ENCODE measurements around the gene RNF103. TPM values are rescaled to one million over a fixed set of nuclear protein-coding genes. Genes with fewer than 3 reads are reported as not detected.

RNF103 gene
- total RNA-seq, 2 experiments from 2014 or later: 124 to 130 TPM

GRCh38 chr2:86557836-86558235, 65.8 kb downstream of the RNF103 start:
- Mint-ChIP-seq H3K36me3 (ENCODE audit: low read depth) (peaks cover 21% of the 10 kb centered on the region), H3K27ac (no peak overlapping the region), H3K27me3 (no peaks in the 10 kb centered on the region), H3K4me1 (ENCODE audit: low read depth) (peaks cover 56% of the 10 kb centered on the region), H3K4me3 (no peak overlapping the region), H3K9me3 (no peaks in the 10 kb centered on the region)
- ATAC-seq (ENCODE audit: poor library complexity): no peak
- Histone ChIP-seq H3K36me3 (ENCODE audit: insufficient read depth, low read length) (peaks cover 5% of the 10 kb centered on the region), H3K4me1 (ENCODE audit: insufficient read depth, low read length) (peaks cover 43% of the 10 kb centered on the region), H3K27ac (ENCODE audit: low read depth in 1 of 2, low read length in 2 of 2) (no peak overlapping the region), H3K27me3 (ENCODE audit: control insufficient read depth in 1 of 2, insufficient read depth in 2 of 2, low read length in 2 of 2) (no peaks in the 10 kb centered on the region), H3K9me3 (ENCODE audit: control insufficient read depth in 1 of 2, insufficient read depth in 1 of 2, low read length in 2 of 2) (no peaks in the 10 kb centered on the region), H3K4me3 (ENCODE audit: low read length) (no peak overlapping the region)
- POLR2A ChIA-PET: no interaction called here
- no peak for DNase-seq
- CTCF ChIA-PET: interaction anchor here (0.6 kb wide), 1 partner anchor 926 kb away, joined by 3 read pairs; no protein-coding TSS in a partner anchor
- no peak for TF ChIP-seq CTCF (IDR thresholded peaks at IDR 0.05)
- intact Hi-C loops (cut with DNase I, micrococcal nuclease): no loop called here

GRCh38 chr2:86556508-86556907, 67.2 kb downstream of the RNF103 start:
- intact Hi-C loops (cut with DNase I, micrococcal nuclease): no loop called here
- H3K4me3 Mint-ChIP-seq: no peak overlapping the region
- peaks cover 56% of the 10 kb centered on the region for H3K4me1 Mint-ChIP-seq (ENCODE audit: low read depth)
- H3K27me3 ChIP-seq (ENCODE audit: control insufficient read depth in 1 of 2, insufficient read depth in 2 of 2, low read length in 2 of 2): no peaks in the 10 kb centered on the region
- no peaks in the 10 kb centered on the region for H3K9me3 Mint-ChIP-seq
- ATAC-seq (ENCODE audit: poor library complexity): no peak
- no peak for TF ChIP-seq CTCF (IDR thresholded peaks at IDR 0.05)
- H3K36me3 ChIP-seq (ENCODE audit: insufficient read depth, low read length): peaks cover 5% of the 10 kb centered on the region
- no peak overlapping the region for H3K4me3 ChIP-seq (ENCODE audit: low read length)
- H3K27me3 Mint-ChIP-seq: no peaks in the 10 kb centered on the region
- CTCF ChIA-PET: no interaction called here
- DNase-seq: no peak
- POLR2A ChIA-PET: interaction anchor here (2.1 kb wide), 1 partner anchor 66 kb away, joined by 15 read pairs; no protein-coding TSS in a partner anchor
- peaks cover 19% of the 10 kb centered on the region for H3K36me3 Mint-ChIP-seq (ENCODE audit: low read depth)
- no peak overlapping the region for H3K27ac Mint-ChIP-seq
- peaks cover 36% of the 10 kb centered on the region for H3K4me1 ChIP-seq (ENCODE audit: insufficient read depth, low read length)
- no peak overlapping the region for H3K27ac ChIP-seq (ENCODE audit: low read depth in 1 of 2, low read length in 2 of 2)
- H3K9me3 ChIP-seq (ENCODE audit: control insufficient read depth in 1 of 2, insufficient read depth in 1 of 2, low read length in 2 of 2): no peaks in the 10 kb centered on the region

Other genes starting within 250 kb of the RNF103 start
- gene KDM3A, start 182.5 kb downstream of the RNF103 start, total RNA-seq: 100 to 1,000 TPM; 205 to 207 TPM
- 10 to 100 TPM; 61.7 to 65.3 TPM for gene CHMP3, start 60.4 kb downstream of the RNF103 start, total RNA-seq
- gene RMND5A, start 96.4 kb upstream of the RNF103 start, total RNA-seq: 10 to 100 TPM; 20.5 to 21.4 TPM
- gene CD8A, start 167.0 kb upstream of the RNF103 start, total RNA-seq: 1 to 10 TPM; 1.3 to 2.1 TPM
- 1 to 10 TPM in 1 of 2 experiments, under 1 TPM in 1; 0.75 to 1.1 TPM for gene CD8B, start 238.0 kb upstream of the RNF103 start, total RNA-seq